Neural progenitor cell (in vitro differentiated cells): ENCODE data around the gene ZIC1. TPM values are rescaled to one million over a fixed set of nuclear protein-coding genes. Genes with fewer than 3 reads are reported as not detected.
A peak's percentile ranks its signal among the peaks of the same experiment; 100 is the strongest.

Experiments
- DNase-seq: peaks from one replicate; pipeline ENCODE4 v3.0.0-alpha.2; 2016; ENCODE audit warnings: low spot score
- H2AFZ ChIP-seq: fragments of 200-600 bp; sonication (generic); replicated peaks from 2 replicates; pipeline ENCODE4 v1.6.1; 2016; ENCODE audit warnings: antibody characterized with exemption
- H3F3A ChIP-seq: fragments of 200-600 bp; sonication (generic); 2 replicates; pipeline ENCODE4 v1.6.1; 2016; ENCODE audit warnings: antibody characterized with exemption, low read depth
- H3K27ac ChIP-seq: fragments of 200-600 bp; sonication (generic); 2 replicates; pipeline ENCODE4 v1.5.1; 2016; ENCODE audit warnings: mild to moderate bottlenecking
- H3K27me3 ChIP-seq: fragments of 200-600 bp; sonication (generic); 2 replicates; pipeline ENCODE4 v1.6.1; 2016; ENCODE audit warnings: mild to moderate bottlenecking, moderate library complexity
- H3K36me3 ChIP-seq: fragments of 200-600 bp; sonication (generic); 2 replicates; pipeline ENCODE4 v1.5.1; 2016
- H3K4me1 ChIP-seq: fragments of 200-600 bp; sonication (generic); 2 replicates; pipeline ENCODE4 v1.6.1; 2016; ENCODE audit warnings: mixed run types
- H3K4me2 ChIP-seq: fragments of 200-600 bp; sonication (generic); 2 replicates; pipeline ENCODE4 v1.6.1; 2016
- H3K4me3 ChIP-seq: fragments of 200-600 bp; sonication (generic); 2 replicates; pipeline ENCODE4 v1.5.1; 2016
- H3K79me2 ChIP-seq: fragments of 200-600 bp; sonication (generic); 2 replicates; pipeline ENCODE4 v1.6.1; 2016; ENCODE audit warnings: low read depth
- H3K9ac ChIP-seq: fragments of 200-600 bp; sonication (generic); 2 replicates; pipeline ENCODE4 v1.6.1; 2016
- H3K9me3 ChIP-seq: fragments of 200-600 bp; sonication (generic); 2 replicates; pipeline ENCODE4 v1.5.1; 2016; ENCODE audit warnings: low read depth
- H4K20me1 ChIP-seq: fragments of 200-600 bp; sonication (generic); 2 replicates; pipeline ENCODE4 v1.6.1; 2016; ENCODE audit warnings: low read depth
- H3K27ac Mint-ChIP-seq: 3 replicates; pipeline ENCODE4 v1.8.0; 2021; ENCODE audit warnings: mixed read lengths
- H3K27me3 Mint-ChIP-seq: 2 replicates; pipeline ENCODE4 v1.8.0; 2022; ENCODE audit warnings: low read depth, mild to moderate bottlenecking, inconsistent platforms, moderate library complexity, mixed read lengths; ENCODE audit not compliant: insufficient read depth
- H3K36me3 Mint-ChIP-seq: 3 replicates; pipeline ENCODE4 v1.8.0; 2021; ENCODE audit warnings: mixed read lengths
- H3K4me1 Mint-ChIP-seq: 3 replicates; pipeline ENCODE4 v1.8.0; 2021; ENCODE audit warnings: mixed read lengths
- H3K4me3 Mint-ChIP-seq: 3 replicates; pipeline ENCODE4 v1.8.0; 2021; ENCODE audit warnings: mild to moderate bottlenecking, moderate library complexity, mixed read lengths
- H3K9me3 Mint-ChIP-seq: 3 replicates; pipeline ENCODE4 v1.8.0; 2020; ENCODE audit warnings: mixed read lengths
- CTCF ChIP-seq: fragments of 200-600 bp; sonication (generic); IDR thresholded peaks from 2 replicates; pipeline ENCODE4 v1.5.1; 2017; ENCODE audit warnings: antibody characterized with exemption, mild to moderate bottlenecking
- EZH2 ChIP-seq: fragments of 200-600 bp; sonication (generic); IDR thresholded peaks from 2 replicates; pipeline ENCODE4 v1.6.1; 2017; ENCODE audit warnings: antibody characterized with exemption, mild to moderate bottlenecking, moderate library complexity
- EZH2phosphoT487 ChIP-seq: fragments of 200-600 bp; sonication (generic); IDR thresholded peaks from 2 replicates; pipeline ENCODE4 v1.6.1; 2017; ENCODE audit warnings: antibody characterized with exemption
- total RNA-seq: library from RNA; depleted of rRNA; stranded (reverse); fragments of >200 nt; gene quantifications from 2 replicates; pipeline ENCODE4 v1.2.3, GENCODE V29; 2015; ENCODE audit warnings: low replicate concordance

The ZIC1 gene
- total RNA-seq, 1 donor from 2014 or later, result 0.56 TPM

DNA sequence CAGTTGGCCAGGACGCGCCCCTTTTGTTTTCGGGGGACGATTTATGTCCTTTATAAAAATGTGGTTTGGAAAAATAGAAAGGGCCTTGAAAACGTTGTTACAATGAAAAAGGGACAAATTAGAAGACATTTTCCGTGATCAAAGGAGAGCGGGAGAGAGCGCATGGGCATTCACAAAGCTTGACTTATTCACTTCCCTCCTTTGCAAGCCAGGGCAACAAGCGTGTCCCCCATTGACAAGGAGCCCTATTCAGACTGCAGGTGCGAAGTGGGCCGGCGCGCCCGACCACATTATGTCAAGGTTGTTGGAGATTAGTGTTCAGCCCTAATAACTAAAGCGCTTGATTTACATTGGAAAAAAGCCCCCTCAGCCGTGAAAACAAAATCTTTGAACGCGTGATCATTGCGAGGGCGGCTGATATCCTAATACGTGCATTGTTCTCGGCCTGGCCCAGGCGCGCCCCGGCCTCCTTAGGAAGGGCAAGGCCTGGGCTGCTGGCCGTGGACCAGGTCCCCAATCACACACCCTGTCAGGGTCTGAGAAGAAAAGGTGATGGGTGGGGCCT is 28.7 kb upstream of the ZIC1 start:
- TF ChIP-seq CTCF, result no peak
- Histone ChIP-seq H3K79me2 (no peaks in the 10 kb centered on the region), H3K4me2 (peak overlapping the region; percentile 41), H3K27me3 (peaks cover 100% of the 10 kb centered on the region), H3K36me3 (no peaks in the 10 kb centered on the region), H3K9ac (no peak overlapping the region), H3K27ac (no peak overlapping the region), H3K4me1 (peaks cover 47% of the 10 kb centered on the region), H2AFZ (no peak overlapping the region), H3K4me3 (no peak overlapping the region), H3K9me3 (no peaks in the 10 kb centered on the region), H3F3A (peaks cover 69% of the 10 kb centered on the region), H4K20me1 (peaks cover 59% of the 10 kb centered on the region)
- Mint-ChIP-seq H3K9me3 (peaks cover 3% of the 10 kb centered on the region), H3K4me3 (peak overlapping the region; percentile 74), H3K27me3 (peaks cover 3% of the 10 kb centered on the region), H3K27ac (peak overlapping the region; percentile 99), H3K4me1 (peaks cover 95% of the 10 kb centered on the region), H3K36me3 (peaks cover 19% of the 10 kb centered on the region)
- DNase-seq, result peak; percentile 57

- H3K9ac ChIP-seq, result no peak overlapping the region
- peaks cover 69% of the 10 kb centered on the region for H3F3A ChIP-seq
- Mint-ChIP-seq H3K9me3 (peaks cover 3% of the 10 kb centered on the region), H3K27me3 (peaks cover 3% of the 10 kb centered on the region), H3K27ac (peak overlapping the region; percentile 99), H3K4me3 (peak overlapping the region; percentile 74), H3K36me3 (peaks cover 21% of the 10 kb centered on the region), H3K4me1 (peaks cover 96% of the 10 kb centered on the region)
- peaks cover 58% of the 10 kb centered on the region for H4K20me1 ChIP-seq
- H3K27me3 ChIP-seq, result peaks cover 100% of the 10 kb centered on the region
- no peaks in the 10 kb centered on the region for H3K9me3 ChIP-seq
- H3K79me2 ChIP-seq, result no peaks in the 10 kb centered on the region
- H3K27ac ChIP-seq, result no peak overlapping the region
- no peaks in the 10 kb centered on the region for H3K36me3 ChIP-seq
- H3K4me3 ChIP-seq, result no peak overlapping the region
- H2AFZ ChIP-seq, result no peak overlapping the region
- H3K4me1 ChIP-seq, result peaks cover 47% of the 10 kb centered on the region
- DNase-seq, result no peak
- no peak for TF ChIP-seq CTCF
- TF ChIP-seq EZH2phosphoT487, result no peak
- no peak for TF ChIP-seq EZH2
- peak overlapping the region; percentile 41 for H3K4me2 ChIP-seq
Measured at GRCh38 chr3:147380977-147381376, 28.2 kb upstream of the ZIC1 start.

DNA sequence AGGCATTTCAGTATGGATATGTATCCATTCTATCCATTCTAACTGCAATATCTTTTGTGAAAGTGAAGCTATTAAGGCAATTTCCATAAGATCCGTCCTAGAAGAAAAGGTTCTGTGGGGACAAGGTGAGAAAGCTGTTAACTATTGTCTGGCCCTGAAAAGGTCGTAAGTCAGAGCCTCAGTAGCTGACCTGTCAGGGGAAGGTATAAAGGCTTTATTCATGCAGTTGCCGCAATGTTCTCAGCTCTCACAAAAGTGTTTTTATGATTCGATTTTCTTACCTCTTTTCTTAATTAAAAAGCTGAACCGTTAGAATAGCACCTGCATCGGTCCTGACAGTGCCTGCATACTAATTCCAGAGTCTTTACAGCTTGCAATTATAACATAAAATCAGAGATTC is 27.6 kb upstream of the ZIC1 start:
- peaks cover 3% of the 10 kb centered on the region for H3K9me3 Mint-ChIP-seq
- peaks cover 3% of the 10 kb centered on the region for H3K27me3 Mint-ChIP-seq
- no peak overlapping the region for H3K9ac ChIP-seq
- peaks cover 47% of the 10 kb centered on the region for H3K4me1 ChIP-seq
- H2AFZ ChIP-seq, result no peak overlapping the region
- H3K4me3 ChIP-seq, result no peak overlapping the region
- H3K27ac ChIP-seq, result no peak overlapping the region
- H3K4me1 Mint-ChIP-seq, result peaks cover 97% of the 10 kb centered on the region
- peaks cover 67% of the 10 kb centered on the region for H3F3A ChIP-seq
- no peaks in the 10 kb centered on the region for H3K79me2 ChIP-seq
- H3K9me3 ChIP-seq, result no peaks in the 10 kb centered on the region
- TF ChIP-seq EZH2, result no peak
- no peak for TF ChIP-seq CTCF
- no peak for TF ChIP-seq EZH2phosphoT487
- peaks cover 100% of the 10 kb centered on the region for H3K27me3 ChIP-seq
- peaks cover 21% of the 10 kb centered on the region for H3K36me3 Mint-ChIP-seq
- H3K4me2 ChIP-seq, result peak overlapping the region; percentile 41
- H3K36me3 ChIP-seq, result no peaks in the 10 kb centered on the region
- H4K20me1 ChIP-seq, result peaks cover 53% of the 10 kb centered on the region
- DNase-seq, result peak; percentile 33
- peak overlapping the region; percentile 74 for H3K4me3 Mint-ChIP-seq
- peak overlapping the region; percentile 99 for H3K27ac Mint-ChIP-seq
